OCI-LY1 (cell line): Measurements from ENCODE around the gene JPT1.

Experiments
- EZH2 ChIP-seq: fragments of 200-600 bp; sonication (generic), shearing (Covaris generic); IDR thresholded peaks from 2 replicates; pipeline ENCODE4 v1.8.0; 2017; ENCODE audit warnings: borderline replicate concordance, mixed run types, mild to moderate bottlenecking, antibody characterized with exemption, low read length, moderate library complexity, mixed read lengths
- TF ChIP-seq, protein P1 (sequence below): fragments of 200-600 bp; sonication (generic), shearing (Covaris generic); IDR thresholded peaks from 2 replicates; pipeline ENCODE4 v1.5.1; 2017; ENCODE audit warnings: mild to moderate bottlenecking, antibody characterized with exemption, low read length, moderate library complexity, mixed read lengths

DNA sequence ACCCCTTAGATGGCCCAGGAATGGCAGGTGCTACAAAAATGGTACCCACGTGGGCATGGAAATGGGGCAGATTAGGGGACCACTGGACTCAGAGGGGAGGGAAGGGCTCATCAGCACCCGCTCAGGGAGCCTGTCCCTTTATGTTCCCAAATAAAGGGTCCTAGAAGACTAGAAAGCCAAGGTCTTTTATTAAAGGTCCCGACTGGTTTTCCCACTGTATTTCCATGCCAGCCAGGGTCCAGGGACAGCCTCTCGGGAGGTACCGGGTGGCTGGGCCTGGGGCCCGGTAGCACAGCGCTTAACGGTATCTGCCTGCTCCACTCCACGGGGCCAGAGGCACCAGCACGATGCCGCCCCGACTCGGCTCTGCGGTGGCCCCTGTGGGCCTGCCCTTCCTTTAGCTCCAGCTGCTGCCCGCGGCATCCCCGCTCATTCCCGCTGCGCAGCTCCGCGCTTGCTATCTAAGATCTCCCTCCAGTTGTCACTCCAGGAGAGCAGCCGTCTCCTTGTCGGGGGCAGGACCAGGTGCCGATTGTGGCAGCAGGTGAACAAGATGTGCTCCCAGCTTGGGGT is 24.2 kb downstream of the JPT1 start:
- TF ChIP-seq, protein P1, sequence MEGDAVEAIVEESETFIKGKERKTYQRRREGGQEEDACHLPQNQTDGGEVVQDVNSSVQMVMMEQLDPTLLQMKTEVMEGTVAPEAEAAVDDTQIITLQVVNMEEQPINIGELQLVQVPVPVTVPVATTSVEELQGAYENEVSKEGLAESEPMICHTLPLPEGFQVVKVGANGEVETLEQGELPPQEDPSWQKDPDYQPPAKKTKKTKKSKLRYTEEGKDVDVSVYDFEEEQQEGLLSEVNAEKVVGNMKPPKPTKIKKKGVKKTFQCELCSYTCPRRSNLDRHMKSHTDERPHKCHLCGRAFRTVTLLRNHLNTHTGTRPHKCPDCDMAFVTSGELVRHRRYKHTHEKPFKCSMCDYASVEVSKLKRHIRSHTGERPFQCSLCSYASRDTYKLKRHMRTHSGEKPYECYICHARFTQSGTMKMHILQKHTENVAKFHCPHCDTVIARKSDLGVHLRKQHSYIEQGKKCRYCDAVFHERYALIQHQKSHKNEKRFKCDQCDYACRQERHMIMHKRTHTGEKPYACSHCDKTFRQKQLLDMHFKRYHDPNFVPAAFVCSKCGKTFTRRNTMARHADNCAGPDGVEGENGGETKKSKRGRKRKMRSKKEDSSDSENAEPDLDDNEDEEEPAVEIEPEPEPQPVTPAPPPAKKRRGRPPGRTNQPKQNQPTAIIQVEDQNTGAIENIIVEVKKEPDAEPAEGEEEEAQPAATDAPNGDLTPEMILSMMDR, result no peak
- no peak for TF ChIP-seq EZH2
